ENCODE data around the gene SARDH. TPM values are rescaled to one million over a fixed set of nuclear protein-coding genes. Genes with fewer than 3 reads are reported as not detected.

SARDH gene
- total RNA-seq, 1 experiment from 2014 or later: not detected

DNA sequence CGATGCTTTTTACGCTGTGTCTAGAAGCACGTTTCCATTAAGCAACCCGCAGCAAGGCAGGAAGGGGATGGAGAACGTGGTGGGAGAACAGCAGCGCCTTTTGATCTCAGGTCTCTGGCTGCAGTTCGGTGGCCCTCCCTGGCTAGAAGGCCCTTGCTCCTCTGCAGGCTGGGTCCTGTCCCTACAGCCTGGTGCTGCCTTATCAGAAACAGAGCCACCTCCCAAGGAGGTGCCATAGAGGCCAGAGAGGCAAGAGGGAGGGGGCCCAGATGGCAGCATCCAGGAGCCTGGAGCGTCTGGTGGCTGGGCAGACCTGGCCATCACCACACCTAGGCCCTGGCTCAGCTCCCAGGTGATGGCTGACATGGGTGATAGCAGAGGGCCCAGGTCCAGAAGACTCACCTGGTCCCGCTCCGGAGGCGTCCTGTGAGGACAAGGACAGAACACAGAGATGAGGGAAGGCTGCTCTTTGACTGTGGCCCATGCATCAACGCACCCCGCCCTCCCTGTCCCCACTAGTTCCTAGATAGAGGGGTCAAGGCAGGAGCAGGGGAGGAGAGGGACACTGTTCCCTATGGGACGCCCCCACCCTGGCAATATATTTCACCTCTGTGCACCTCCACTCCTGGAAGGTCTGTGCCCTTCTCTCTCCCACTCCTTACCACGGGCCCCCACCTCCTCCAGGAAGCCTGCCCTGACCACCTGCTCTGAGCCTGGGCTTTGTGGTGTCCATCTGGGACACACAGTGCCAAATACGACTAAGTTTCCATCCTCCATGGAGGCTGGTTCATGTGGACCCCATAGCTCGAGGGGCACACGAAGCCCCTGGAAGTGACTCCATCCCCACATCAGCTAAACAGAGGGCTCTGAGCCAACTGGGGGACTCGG is 41.6 kb upstream of the SARDH start:
- Mint-ChIP-seq H3K27me3 (ENCODE audit: unreplicated experiment) (no peaks in the 10 kb centered on the region), H3K4me1 (ENCODE audit: low read depth, unreplicated experiment) (no peaks in the 10 kb centered on the region), H3K27ac (ENCODE audit: unreplicated experiment) (no peak overlapping the region), H3K36me3 (ENCODE audit: insufficient read depth, unreplicated experiment) (peaks cover 5% of the 10 kb centered on the region), H3K9me3 (ENCODE audit: low read depth, unreplicated experiment) (no peaks in the 10 kb centered on the region), H3K4me3 (ENCODE audit: low read depth, unreplicated experiment) (no peak overlapping the region)
- BruUV-seq (replicated peaks): no TSS peak
- CTCF ChIA-PET: interaction anchor here (0.6 kb wide), 1 partner anchor 131 kb away, joined by 3 read pairs; no protein-coding TSS in a partner anchor
- intact Hi-C loops (cut with micrococcal nuclease; ENCODE audit: unreplicated experiment): no loop called here
- no peak for DNase-seq
- TF ChIP-seq, protein P1, sequence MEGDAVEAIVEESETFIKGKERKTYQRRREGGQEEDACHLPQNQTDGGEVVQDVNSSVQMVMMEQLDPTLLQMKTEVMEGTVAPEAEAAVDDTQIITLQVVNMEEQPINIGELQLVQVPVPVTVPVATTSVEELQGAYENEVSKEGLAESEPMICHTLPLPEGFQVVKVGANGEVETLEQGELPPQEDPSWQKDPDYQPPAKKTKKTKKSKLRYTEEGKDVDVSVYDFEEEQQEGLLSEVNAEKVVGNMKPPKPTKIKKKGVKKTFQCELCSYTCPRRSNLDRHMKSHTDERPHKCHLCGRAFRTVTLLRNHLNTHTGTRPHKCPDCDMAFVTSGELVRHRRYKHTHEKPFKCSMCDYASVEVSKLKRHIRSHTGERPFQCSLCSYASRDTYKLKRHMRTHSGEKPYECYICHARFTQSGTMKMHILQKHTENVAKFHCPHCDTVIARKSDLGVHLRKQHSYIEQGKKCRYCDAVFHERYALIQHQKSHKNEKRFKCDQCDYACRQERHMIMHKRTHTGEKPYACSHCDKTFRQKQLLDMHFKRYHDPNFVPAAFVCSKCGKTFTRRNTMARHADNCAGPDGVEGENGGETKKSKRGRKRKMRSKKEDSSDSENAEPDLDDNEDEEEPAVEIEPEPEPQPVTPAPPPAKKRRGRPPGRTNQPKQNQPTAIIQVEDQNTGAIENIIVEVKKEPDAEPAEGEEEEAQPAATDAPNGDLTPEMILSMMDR (IDR thresholded peaks at IDR 0.05; ENCODE audit: unreplicated experiment): no peak

DNA sequence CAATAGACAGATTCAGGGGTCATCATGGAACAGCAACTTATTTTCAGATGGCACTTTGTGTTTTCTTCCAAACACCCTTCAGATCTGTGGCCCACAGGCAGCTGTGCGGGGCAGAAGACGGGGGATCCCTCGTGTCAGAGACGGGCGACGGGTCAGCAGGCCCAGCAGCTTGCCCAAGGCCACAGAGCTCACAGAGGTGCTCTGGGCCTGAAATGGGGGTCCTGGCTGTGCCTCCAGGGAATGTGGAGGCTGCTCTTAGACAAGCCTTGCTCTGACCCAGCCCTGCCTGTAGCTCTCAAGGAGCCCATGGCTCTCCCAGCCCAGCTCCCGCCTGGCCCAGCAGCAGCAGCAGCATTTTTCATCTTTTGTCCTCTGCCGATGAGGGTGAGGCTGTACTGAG is 40.9 kb upstream of the SARDH start:
- H3K36me3 Mint-ChIP-seq (ENCODE audit: insufficient read depth, unreplicated experiment): peaks cover 5% of the 10 kb centered on the region

DNA sequence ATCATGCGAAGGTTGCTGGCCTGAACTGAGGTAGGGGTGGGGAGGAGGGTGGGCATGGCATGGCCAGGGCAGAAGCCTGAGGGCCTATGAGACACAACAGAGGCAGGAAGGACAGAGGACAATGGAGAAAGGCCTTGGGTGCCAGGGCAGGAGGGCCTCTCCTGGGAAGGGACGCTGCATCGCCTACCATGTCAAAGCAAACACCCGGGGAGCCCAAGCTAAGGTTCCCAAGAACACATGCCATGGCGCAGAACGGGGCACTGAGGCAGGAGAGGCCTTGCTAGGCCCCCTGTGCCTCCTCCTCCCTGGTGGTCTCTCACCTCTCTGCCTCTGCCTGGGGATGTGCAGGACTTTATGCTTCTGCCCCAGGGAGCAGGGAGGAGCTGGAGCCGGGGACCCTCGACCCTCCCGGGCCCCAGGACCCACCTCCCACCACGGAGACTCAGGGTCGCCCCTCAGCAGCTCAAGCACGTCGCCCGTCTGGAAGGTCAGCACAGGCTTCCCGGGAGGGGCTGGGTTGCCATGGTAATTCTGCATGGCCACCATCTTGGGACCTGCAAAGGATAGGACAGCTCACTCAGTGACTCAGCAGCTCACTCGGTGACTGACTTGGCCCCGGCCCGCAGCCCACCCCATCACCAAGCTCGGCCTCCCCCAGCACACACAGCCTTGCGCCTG is 40.3 kb upstream of the SARDH start:
- H3K9me3 Mint-ChIP-seq (ENCODE audit: low read depth, unreplicated experiment): no peaks in the 10 kb centered on the region
- no TSS peak for BruUV-seq (replicated peaks)
- no peak overlapping the region for H3K4me3 Mint-ChIP-seq (ENCODE audit: low read depth, unreplicated experiment)
- CTCF ChIA-PET: no interaction called here
- peaks cover 5% of the 10 kb centered on the region for H3K36me3 Mint-ChIP-seq (ENCODE audit: insufficient read depth, unreplicated experiment)
- TF ChIP-seq, protein P1 (IDR thresholded peaks at IDR 0.05; ENCODE audit: unreplicated experiment): no peak
- no peaks in the 10 kb centered on the region for H3K4me1 Mint-ChIP-seq (ENCODE audit: low read depth, unreplicated experiment)
- no peaks in the 10 kb centered on the region for H3K27me3 Mint-ChIP-seq (ENCODE audit: unreplicated experiment)
- intact Hi-C loops (cut with micrococcal nuclease; ENCODE audit: unreplicated experiment): no loop called here
- no peak overlapping the region for H3K27ac Mint-ChIP-seq (ENCODE audit: unreplicated experiment)
- no peak for DNase-seq

More for the DNA sequence above, 40.9 kb upstream of the SARDH start:
- H3K27me3 Mint-ChIP-seq (ENCODE audit: unreplicated experiment): no peaks in the 10 kb centered on the region
- H3K9me3 Mint-ChIP-seq (ENCODE audit: low read depth, unreplicated experiment): no peaks in the 10 kb centered on the region
- CTCF ChIA-PET: no interaction called here
- BruUV-seq (replicated peaks): no TSS peak
- H3K4me3 Mint-ChIP-seq (ENCODE audit: low read depth, unreplicated experiment): no peak overlapping the region
- intact Hi-C loops (cut with micrococcal nuclease; ENCODE audit: unreplicated experiment): no loop called here
- no peak for DNase-seq
- TF ChIP-seq, protein P1 (IDR thresholded peaks at IDR 0.05; ENCODE audit: unreplicated experiment): no peak
- no peaks in the 10 kb centered on the region for H3K4me1 Mint-ChIP-seq (ENCODE audit: low read depth, unreplicated experiment)
- H3K27ac Mint-ChIP-seq (ENCODE audit: unreplicated experiment): no peak overlapping the region

DNA sequence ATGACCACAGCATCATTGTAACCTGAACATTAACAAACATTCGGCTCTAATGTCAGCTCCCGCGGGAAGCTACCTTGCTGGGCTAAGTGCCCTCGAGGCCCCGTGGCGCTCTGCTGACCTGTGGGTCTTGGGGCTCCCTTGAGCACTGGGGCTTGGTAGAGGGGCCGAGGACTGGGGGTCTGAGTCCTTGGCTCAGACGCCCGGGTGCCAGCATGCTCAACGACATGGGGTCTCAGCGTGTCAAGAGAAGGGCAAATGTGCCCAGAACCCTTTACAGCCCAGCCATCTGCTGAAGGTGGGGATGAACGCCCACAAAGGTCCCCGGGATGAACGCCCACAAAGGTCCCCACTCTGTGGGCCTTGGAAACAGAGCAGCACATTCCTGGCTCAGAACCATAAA is 39.7 kb upstream of the SARDH start:
- CTCF ChIA-PET: no interaction called here
- no peaks in the 10 kb centered on the region for H3K27me3 Mint-ChIP-seq (ENCODE audit: unreplicated experiment)
- intact Hi-C loops (cut with micrococcal nuclease; ENCODE audit: unreplicated experiment): no loop called here
- no peak overlapping the region for H3K4me3 Mint-ChIP-seq (ENCODE audit: low read depth, unreplicated experiment)
- no peak overlapping the region for H3K27ac Mint-ChIP-seq (ENCODE audit: unreplicated experiment)
- no TSS peak for BruUV-seq (replicated peaks)
- no peak for DNase-seq
- H3K36me3 Mint-ChIP-seq (ENCODE audit: insufficient read depth, unreplicated experiment): peaks cover 2% of the 10 kb centered on the region
- no peaks in the 10 kb centered on the region for H3K9me3 Mint-ChIP-seq (ENCODE audit: low read depth, unreplicated experiment)
- TF ChIP-seq, protein P1 (IDR thresholded peaks at IDR 0.05; ENCODE audit: unreplicated experiment): no peak
- no peaks in the 10 kb centered on the region for H3K4me1 Mint-ChIP-seq (ENCODE audit: low read depth, unreplicated experiment)
